LHCN-M2 (cell line): ENCODE data around the gene APOL1. TPM values are rescaled to one million over a fixed set of nuclear protein-coding genes. Genes with fewer than 3 reads are reported as not detected.
A peak's percentile ranks its signal among the peaks of the same experiment; 100 is the strongest.

Experiments
- DNase-seq: peaks from one replicate; pipeline ENCODE4 v3.0.0-alpha.2; 2012; ENCODE audit warnings: low read depth
- total RNA-seq: library from RNA; depleted of rRNA; stranded (reverse); fragments of >200 nt; gene quantifications from 2 replicates; pipeline ENCODE4 v1.2.3, GENCODE V29; 2014; rRNA removed

Gene APOL1
- total RNA-seq, 1 experiment from 2014 or later = 1.7 TPM

- no peak for DNase-seq
Observed at GRCh38 chr22:36308880-36309279, 55.9 kb downstream of the APOL1 start.

DNA sequence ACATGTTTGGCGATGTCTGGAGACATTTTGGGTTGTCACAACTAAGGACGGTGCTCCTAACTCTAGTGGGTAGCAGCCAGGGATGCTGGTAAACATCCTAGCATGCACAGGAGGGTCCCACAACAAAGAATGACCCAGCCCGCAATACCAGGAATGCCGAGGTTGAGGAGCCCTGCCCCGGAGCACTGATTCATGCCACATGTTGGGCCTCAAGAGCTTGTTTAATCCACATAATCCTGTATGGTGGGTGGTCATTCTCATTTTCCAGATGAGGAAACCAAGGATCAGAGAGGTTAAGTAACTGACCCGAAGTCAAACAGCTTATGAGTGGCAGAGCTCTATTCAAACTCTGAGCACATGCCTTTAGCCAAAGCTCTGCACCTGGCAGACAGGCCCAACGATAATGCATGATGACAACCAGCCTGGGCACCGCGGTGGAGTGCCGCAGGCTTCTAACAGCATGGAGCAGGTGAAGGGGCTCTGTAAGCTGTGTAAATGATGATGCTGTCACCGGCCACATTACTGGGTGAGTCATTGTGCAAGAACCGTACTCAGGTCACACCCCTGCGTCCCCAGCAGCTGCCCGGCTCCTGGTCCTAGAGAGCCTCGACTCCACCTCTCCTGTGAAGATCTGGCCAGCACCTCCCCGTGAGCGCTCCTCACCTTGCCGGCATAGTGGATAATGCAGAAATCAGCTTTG, 58.6 kb downstream of the APOL1 start:
- peak; percentile 81 for DNase-seq

DNA sequence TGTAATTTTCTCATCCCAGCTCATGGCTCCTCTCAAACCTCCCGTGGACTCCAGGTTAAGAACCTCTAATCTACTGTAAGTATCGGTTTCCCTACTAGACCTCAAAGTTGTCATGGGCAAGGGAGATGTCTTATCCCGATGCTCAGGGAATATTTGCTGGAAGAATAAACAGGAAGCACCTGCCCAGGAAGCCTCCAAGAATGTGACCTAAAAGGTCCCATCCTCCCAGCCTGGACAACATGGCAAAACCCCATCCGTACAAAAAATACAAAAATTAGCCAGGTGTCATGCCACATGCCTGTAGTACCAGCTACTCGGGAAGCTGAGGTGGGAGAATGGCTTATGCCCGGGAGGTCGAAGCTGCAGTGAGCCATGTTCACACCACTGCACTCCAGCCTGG, 62.4 kb downstream of the APOL1 start:
- no peak for DNase-seq

DNA sequence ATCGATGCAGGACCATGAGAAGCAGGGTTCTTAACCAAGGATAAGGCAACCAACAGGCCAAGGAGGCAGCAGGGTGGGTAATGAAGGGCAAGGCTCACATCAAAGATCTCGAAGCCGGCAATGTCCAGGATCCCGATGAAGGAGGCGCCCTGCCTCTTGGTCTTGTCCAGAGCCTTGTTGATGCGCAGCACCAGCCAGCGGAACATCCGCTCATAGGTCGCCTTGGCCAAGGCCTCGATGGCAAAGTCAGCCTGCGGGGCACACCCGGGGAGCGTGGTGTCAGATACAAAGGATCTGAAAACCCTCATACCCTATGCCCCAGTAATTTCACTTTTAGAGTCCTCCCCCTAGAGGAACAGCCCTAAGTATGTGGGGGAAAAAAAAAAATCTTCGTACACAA, 63.5 kb downstream of the APOL1 start:
- DNase-seq = no peak

Other genes with a start within 250 kb of the APOL1 start
- gene RBFOX2, start 224.3 kb upstream of the APOL1 start, total RNA-seq = 97.6 and 116 TPM in 2 replicates
- 1.5 and 3.2 TPM in 2 replicates for gene APOL3, start 92.4 kb upstream of the APOL1 start, total RNA-seq
- 0.17 TPM in 1 of 2 replicates, not detected in the other for gene APOL4, start 51.3 kb upstream of the APOL1 start, total RNA-seq
- gene APOL2, start 13.6 kb upstream of the APOL1 start, total RNA-seq = 38.3 and 44.6 TPM in 2 replicates
- gene MYH9, start 134.8 kb downstream of the APOL1 start, total RNA-seq = 481 and 492 TPM in 2 replicates
- 34.4 and 38.9 TPM in 2 replicates for gene TXN2, start 228.5 kb downstream of the APOL1 start, total RNA-seq